Aorta (tissue), 5 donors: ENCODE data around the gene OARD1. TPM values are rescaled to one million over a fixed set of nuclear protein-coding genes. Genes with fewer than 3 reads are reported as not detected.

Experiments used
- ATAC-seq: fragments of 200-7000 bp; cut with Tn5 transposase; one replicate; pipeline ENCODE4 v1.9.1; 2022; ENCODE audit warnings: moderate library complexity; ENCODE audit not compliant: low FRiP score
- DNase-seq, 2 donors: peaks; one replicate each; pipeline ENCODE4 v3.0.0-alpha.2; 2020
- H3K27ac ChIP-seq, 2 donors: one replicate each; pipeline ENCODE4 v1.5.1; 2013; ENCODE audit warnings: low read length in 2 of 2, mild to moderate bottlenecking in 2 of 2, moderate library complexity in 2 of 2, control low read depth in 1 of 2, inconsistent platforms in 1 of 2, low read depth in 1 of 2
- H3K27me3 ChIP-seq, 2 donors: one replicate each; pipeline ENCODE4 v1.6.1; 2013; ENCODE audit warnings: control low read depth in 1 of 2, low read length in 1 of 2, mild to moderate bottlenecking in 1 of 2, moderate library complexity in 1 of 2; ENCODE audit not compliant: insufficient read depth in 2 of 2, control insufficient read depth in 1 of 2
- H3K36me3 ChIP-seq, 2 donors: one replicate each; pipeline ENCODE4 v1.6.1; 2013; ENCODE audit warnings: control low read depth in 1 of 2, low read length in 1 of 2, mild to moderate bottlenecking in 1 of 2; ENCODE audit not compliant: insufficient read depth in 2 of 2, control insufficient read depth in 1 of 2
- H3K4me1 ChIP-seq, 2 donors: one replicate each; pipeline ENCODE4 v1.6.1; 2013; ENCODE audit warnings: low read length in 2 of 2, control low read depth in 1 of 2, mild to moderate bottlenecking in 1 of 2, moderate library complexity in 1 of 2; ENCODE audit not compliant: insufficient read depth in 2 of 2, control insufficient read depth in 1 of 2
- H3K4me3 ChIP-seq, 2 donors: one replicate each; pipeline ENCODE4 v1.5.1; 2013; ENCODE audit warnings: low read length in 2 of 2, control low read depth in 1 of 2, mild to moderate bottlenecking in 1 of 2
- H3K9me3 ChIP-seq: one replicate; pipeline ENCODE4 v1.6.1; 2013; ENCODE audit warnings: mild to moderate bottlenecking, low read length; ENCODE audit not compliant: control insufficient read depth
- WGBS, 2 donors: extraction: QIAGEN DNeasy Blood & Tissue Kit; methylation state at CpG; one replicate each; pipeline ENCODE4 v1.1.7; 2013; 5-methylcytosine and 5-hydroxymethylcytosine counted together
- intact Hi-C, 2 donors: fragments of 100-400 bp; cut with DNase I; formaldehyde crosslinking; loops; one replicate each; pipeline versions ENCODE4 v1.14.2 to v1.15.0; 2022
- polyA plus RNA-seq, 2 donors: library from polyadenylated mRNA; stranded (reverse); fragments of 200-250 nt; gene quantifications; one replicate each; pipeline ENCODE4 v1.2.3, GENCODE V29; 2013
- total RNA-seq, 2 donors: library from RNA; stranded (reverse); fragmentation: NEBNext Ultra II Directional; extraction: Animal tissue kit (Norgen Biotek cat#: 25700); gene quantifications; one replicate each; pipeline ENCODE4 v1.2.1, GENCODE V29; 2021
- donor health status: healthy with polysubstance abuse.
- donor health status: Bipolar disorder and iron deficiency.
- donor health status: DM: no; HTN: no; CAD: no.
- donor health status: DM: no; HTN: no; CAD: no.
- donor health status: DM: yes; HTN: yes; CAD: no.

OARD1 gene
- total and polyA plus RNA-seq, 4 donors = 11.3 to 38.1 (median 18.4) TPM

DNA sequence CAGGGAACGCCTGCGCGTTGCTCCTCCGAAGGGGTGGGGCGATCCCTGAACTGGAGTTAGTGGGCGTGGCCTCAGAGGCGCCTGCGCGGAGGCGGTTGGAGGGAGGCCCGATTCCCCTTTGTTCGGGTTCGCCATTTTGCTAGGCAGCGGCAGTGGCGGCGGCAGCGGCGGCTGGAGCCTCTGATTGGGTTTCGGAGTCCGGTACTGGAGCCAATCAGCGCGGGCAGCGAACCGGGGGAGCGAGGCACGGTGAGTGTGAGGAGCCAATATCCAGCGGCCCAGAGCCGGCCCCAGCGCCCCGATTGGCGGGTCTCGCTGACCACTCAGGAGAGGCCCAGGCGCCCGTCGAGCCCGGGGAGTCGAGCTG lies 663 bp upstream of the OARD1 start, which contains the start of gene NFYA:
TSS of gene NFYA (plus strand) at position 139 of the 367 bp plus-strand sequence. CDS start 6,116 bp downstream, outside the sequence.
- H3K9me3 ChIP-seq = no peaks in the 10 kb centered on the region
- peak within 1 kb of the TSS; percentile 68 to 76 for H3K4me3 ChIP-seq
- H3K27me3 ChIP-seq = no peaks in the 10 kb centered on the region
- no peaks in the 10 kb centered on the region for H3K36me3 ChIP-seq
- H3K27ac ChIP-seq = peak within 1 kb of the TSS; percentile 88 to 97
- no peaks in the 10 kb centered on the region for H3K4me1 ChIP-seq
- intact Hi-C loops = loop anchor here in 1 of 2 donors (5.0 to 10.0 kb wide), 2 partner anchors 1651 to 1728 kb away; no protein-coding TSS in a partner anchor
- ATAC-seq (peak; percentile 95), DNase-seq (peak in 1 of 2 donors; percentile 100)
- 0% methylated on average over 33 to 37 of the region's 37 CpGs for whole genome bisulfite sequencing, 2 donors

DNA sequence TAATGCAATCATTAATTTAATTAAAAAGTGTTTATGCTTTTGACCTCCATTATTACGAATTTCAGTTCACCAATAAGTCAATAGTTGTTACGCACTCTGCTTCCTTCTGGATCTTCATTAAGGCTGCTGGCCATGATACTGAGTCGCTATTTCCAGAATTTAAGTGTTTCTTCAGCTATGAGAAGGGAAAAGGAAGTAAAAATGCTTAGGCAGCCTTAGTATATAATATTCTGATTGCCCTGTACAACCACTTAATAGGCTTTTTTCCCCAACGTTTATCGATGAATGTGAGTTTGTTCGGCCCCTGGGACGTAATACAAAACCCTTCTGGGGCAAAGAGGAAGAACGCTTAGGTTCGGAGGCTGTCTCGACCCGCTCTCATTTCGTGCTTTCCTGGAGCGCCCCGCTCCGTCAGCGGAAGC lies 644 bp downstream of the OARD1 start:
- peak overlapping the region; percentile 68 to 76 for H3K4me3 ChIP-seq
- H3K27me3 ChIP-seq = no peaks in the 10 kb centered on the region
- 0% methylated on average over 16 of the region's 16 CpGs for WGBS, 2 donors
- peak overlapping the region; percentile 45 to 97 for H3K27ac ChIP-seq
- no peaks in the 10 kb centered on the region for H3K9me3 ChIP-seq
- ATAC-seq = no peak
- intact Hi-C loops = loop anchor here in 1 of 2 donors (5.0 to 10.0 kb wide), 2 partner anchors 1649 to 1727 kb away; no protein-coding TSS in a partner anchor
- H3K36me3 ChIP-seq = no peaks in the 10 kb centered on the region
- peak in 1 of 2 donors; percentile 92 for DNase-seq
- no peaks in the 10 kb centered on the region for H3K4me1 ChIP-seq

DNA sequence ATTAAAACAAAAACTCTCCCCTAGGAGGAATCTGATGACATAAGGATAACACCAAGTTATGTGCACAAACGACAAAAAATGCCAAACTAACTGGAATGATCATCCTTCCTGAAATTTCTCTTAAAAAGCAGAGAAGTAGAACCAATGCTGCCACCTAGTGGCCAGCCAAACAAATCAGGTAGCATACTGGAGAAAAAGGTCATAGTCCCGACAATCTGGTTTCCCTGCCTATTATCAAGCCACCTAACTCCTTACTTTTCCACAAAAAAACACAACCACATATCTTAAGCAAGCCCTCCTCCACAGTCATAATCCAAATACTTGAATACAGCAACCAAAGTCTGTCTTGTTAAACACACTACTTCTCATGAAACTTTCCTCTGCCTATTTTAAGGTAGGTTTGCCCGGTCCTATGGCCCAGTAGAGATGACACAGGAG lies 5.3 kb downstream of the OARD1 start:
- DNase-seq (peak; percentile 81 to 87), ATAC-seq (no peak)
- Histone ChIP-seq H3K4me3 (no peak overlapping the region), H3K36me3 (peaks cover 3 to 5% of the 10 kb centered on the region in 2 donors), H3K4me1 (no peaks in the 10 kb centered on the region), H3K9me3 (no peaks in the 10 kb centered on the region), H3K27ac (no peak overlapping the region), H3K27me3 (no peaks in the 10 kb centered on the region)
- intact Hi-C loops = loop anchor here in 1 of 2 donors (2.0 to 5.0 kb wide), 2 partner anchors 40 to 60 kb away; no protein-coding TSS in a partner anchor
- 24 to 27% methylated on average over 3 of the region's 3 CpGs for WGBS, 2 donors

DNA sequence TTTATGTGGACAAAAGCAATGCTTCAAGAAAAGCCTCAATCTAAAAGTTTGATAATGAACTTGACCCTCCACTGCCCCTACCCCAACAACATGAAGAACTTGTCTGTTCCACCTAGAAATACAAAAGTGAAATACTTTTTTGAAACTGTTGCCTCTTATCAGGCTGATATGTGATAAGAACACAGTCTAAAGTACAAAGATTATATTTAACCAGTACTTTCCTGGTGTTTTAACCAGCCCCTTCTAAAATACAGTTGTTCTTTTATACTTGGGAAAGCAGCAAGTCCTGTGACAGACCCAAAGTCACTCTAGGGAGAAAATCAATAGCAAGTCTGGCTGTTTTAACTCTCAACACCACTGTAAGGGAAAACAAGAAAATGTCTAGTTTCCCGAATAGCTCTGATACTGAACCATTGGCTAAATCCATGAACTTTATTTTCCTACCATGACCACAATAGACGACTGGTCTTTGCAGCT lies 6.6 kb downstream of the OARD1 start:
- no peaks in the 10 kb centered on the region for H3K27me3 ChIP-seq

DNA sequence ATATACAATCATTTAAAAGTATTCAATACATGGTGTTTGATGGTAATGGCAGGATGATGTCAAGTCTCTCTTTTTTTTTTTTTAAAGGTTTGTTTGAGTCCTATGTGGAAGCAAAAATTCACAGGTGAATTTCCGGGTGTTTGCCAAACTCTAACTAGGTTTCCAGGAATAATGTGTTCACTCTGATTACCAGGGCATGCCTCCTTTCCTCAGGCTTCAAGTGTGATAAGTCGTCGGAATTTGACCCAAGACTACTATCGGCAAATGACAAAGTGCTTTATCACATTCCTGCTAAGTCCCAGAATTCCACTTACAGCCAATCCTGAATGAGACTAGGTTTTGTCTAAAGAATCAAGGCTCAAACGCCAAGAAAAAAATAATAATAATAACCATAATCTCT lies 7.3 kb downstream of the OARD1 start:
- Histone ChIP-seq H3K9me3 (no peaks in the 10 kb centered on the region), H3K27me3 (no peaks in the 10 kb centered on the region), H3K4me3 (no peak overlapping the region), H3K4me1 (no peaks in the 10 kb centered on the region), H3K27ac (no peak overlapping the region), H3K36me3 (peaks cover 5% of the 10 kb centered on the region in 2 donors)
- intact Hi-C loops = loop anchor here in 1 of 2 donors (5.0 kb wide), 1 partner anchor 38 kb away; no protein-coding TSS in a partner anchor
- 71 to 73% methylated on average over 5 of the region's 5 CpGs for WGBS, 2 donors
- no peak for ATAC-seq
- DNase-seq = no peak

More for the DNA sequence above, 6.6 kb downstream of the OARD1 start:
- peaks cover 5% of the 10 kb centered on the region in 2 donors for H3K36me3 ChIP-seq
- ATAC-seq (no peak), DNase-seq (no peak)
- H3K4me3 ChIP-seq = no peak overlapping the region
- intact Hi-C loops = loop anchor here in 1 of 2 donors (2.0 to 5.0 kb wide), 2 partner anchors 38 to 59 kb away; no protein-coding TSS in a partner anchor
- no peaks in the 10 kb centered on the region for H3K4me1 ChIP-seq
- WGBS, 2 donors = 85 to 88% methylated on average over 2 of the region's 2 CpGs
- no peak overlapping the region for H3K27ac ChIP-seq
- no peaks in the 10 kb centered on the region for H3K9me3 ChIP-seq

DNA sequence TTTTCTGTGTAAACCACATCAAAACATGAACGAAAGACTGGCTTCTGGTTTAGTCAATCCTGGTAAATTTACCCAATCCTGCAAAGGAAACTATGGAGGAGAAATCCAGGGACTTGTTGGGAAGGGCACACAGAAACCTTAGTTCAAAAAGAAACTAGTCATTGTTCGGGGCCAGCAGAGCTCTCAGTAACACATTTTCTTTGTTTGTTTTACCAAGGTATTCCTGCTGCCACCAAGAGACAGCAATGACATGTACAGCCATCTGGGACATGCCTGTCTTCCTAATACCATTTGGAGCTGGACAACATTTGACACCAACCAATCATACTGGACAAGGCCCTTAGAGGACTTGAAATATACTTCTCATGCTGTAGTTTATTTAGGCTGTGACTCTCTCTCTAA lies 8.3 kb downstream of the OARD1 start:
- DNase-seq (no peak), ATAC-seq (no peak)
- intact Hi-C loops = no loop called here
- H3K4me3 ChIP-seq = no peak overlapping the region
- WGBS, 2 donors = 88 to 94% methylated on average over 2 of the region's 2 CpGs
- H3K27ac ChIP-seq = no peak overlapping the region
- peaks cover 5% of the 10 kb centered on the region in 2 donors for H3K36me3 ChIP-seq
- no peaks in the 10 kb centered on the region for H3K27me3 ChIP-seq
- H3K9me3 ChIP-seq = no peaks in the 10 kb centered on the region
- no peaks in the 10 kb centered on the region for H3K4me1 ChIP-seq

DNA sequence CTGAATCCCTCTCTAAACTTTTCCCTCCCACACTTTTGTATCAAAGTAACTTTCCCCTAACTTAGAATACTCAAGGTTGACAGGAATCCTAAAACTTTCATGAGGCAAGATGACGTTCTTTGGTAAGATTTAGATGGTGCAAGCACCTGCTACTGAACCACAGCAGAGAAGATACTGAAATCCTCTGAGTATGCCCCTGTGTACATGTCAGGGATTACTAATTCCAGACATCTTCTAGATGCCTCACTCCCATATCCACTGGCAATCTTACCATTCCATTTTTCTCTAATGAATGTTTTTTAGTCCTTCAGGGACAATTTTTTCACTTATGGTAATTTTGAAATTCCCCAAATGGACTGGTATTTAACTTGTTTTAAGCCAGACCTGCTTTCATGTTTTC lies 10.1 kb downstream of the OARD1 start:
- 70 to 88% methylated on average over 1 of the region's 1 CpG for WGBS, 2 donors
- intact Hi-C loops = no loop called here

DNA sequence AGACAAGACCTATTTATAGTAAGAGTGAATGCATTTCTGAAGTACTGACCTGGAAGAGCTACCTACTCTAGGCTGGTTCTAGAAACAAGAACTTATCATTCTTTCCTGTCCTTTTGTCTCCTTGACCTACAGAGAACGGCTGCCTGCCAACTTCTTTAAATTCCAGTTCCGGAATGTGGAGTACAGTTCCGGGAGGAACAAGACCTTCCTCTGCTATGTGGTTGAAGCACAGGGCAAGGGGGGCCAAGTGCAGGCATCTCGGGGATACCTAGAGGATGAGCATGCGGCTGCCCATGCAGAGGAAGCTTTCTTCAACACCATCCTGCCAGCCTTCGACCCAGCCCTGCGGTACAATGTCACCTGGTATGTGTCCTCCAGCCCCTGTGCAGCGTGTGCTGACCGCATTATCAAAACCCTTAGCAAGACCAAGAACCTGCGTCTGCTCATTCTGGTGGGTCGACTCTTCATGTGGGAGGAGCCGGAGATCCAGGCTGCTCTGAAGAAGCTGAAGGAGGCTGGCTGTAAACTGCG lies 10.9 kb downstream of the OARD1 start:
- H3K27ac ChIP-seq = no peak overlapping the region
- H3K9me3 ChIP-seq = no peaks in the 10 kb centered on the region
- intact Hi-C loops = no loop called here
- WGBS, 2 donors = 88 to 90% methylated on average over 13 of the region's 13 CpGs
- H3K4me1 ChIP-seq = no peaks in the 10 kb centered on the region
- H3K36me3 ChIP-seq = peaks cover 5% of the 10 kb centered on the region in 2 donors
- DNase-seq = no peak
- no peaks in the 10 kb centered on the region for H3K27me3 ChIP-seq
- no peak overlapping the region for H3K4me3 ChIP-seq
- ATAC-seq = no peak

More for the DNA sequence above, 10.1 kb downstream of the OARD1 start:
- DNase-seq (no peak), ATAC-seq (no peak)
- Histone ChIP-seq H3K27me3 (no peaks in the 10 kb centered on the region), H3K4me1 (no peaks in the 10 kb centered on the region), H3K27ac (no peak overlapping the region), H3K9me3 (no peaks in the 10 kb centered on the region), H3K36me3 (peaks cover 5% of the 10 kb centered on the region in 2 donors), H3K4me3 (no peak overlapping the region)

DNA sequence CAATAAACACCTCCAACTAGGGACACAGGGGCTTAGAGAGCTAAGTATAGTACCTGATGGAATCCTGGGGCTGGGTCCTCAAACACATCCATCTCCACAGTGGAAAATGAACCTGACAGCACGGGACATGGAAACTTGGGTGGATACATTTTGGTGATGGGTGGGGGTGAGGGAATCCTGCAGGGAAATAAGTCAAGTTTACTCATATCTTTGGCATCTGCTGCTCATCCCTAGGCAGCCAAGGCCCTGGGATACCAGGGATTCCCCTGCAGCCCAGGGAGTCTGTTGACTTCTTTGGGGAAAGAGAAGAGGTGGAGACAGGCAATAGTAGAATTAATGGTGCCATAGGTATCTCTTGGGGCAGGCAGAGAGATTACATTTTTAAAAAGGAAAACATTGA lies 12.6 kb downstream of the OARD1 start:
- Histone ChIP-seq H3K27me3 (no peaks in the 10 kb centered on the region), H3K4me1 (no peaks in the 10 kb centered on the region), H3K9me3 (no peaks in the 10 kb centered on the region), H3K4me3 (no peak overlapping the region), H3K36me3 (peaks cover 2 to 5% of the 10 kb centered on the region in 2 donors), H3K27ac (no peak overlapping the region)
- DNase-seq (no peak), ATAC-seq (no peak)
- 39 to 73% methylated on average over 1 of the region's 1 CpG for WGBS, 2 donors
- intact Hi-C loops = no loop called here
